SK-N-MC (cell line): Measurements from ENCODE around the gene TNFSF8.

Experiments used
- EZH2 ChIP-seq: fragments of 200-600 bp; sonication (generic); IDR thresholded peaks from one replicate; pipeline ENCODE4 v1.6.1; 2017; ENCODE audit warnings: antibody characterized with exemption
- FOXP2 ChIP-seq: optimal IDR thresholded peaks from 2 replicates; pipeline ENCODE3; 2011; ENCODE audit warnings: mild to moderate bottlenecking, moderate library complexity; ENCODE audit not compliant: insufficient read depth; ENCODE audit errors: extremely low read length, control extremely low read depth
- POLR2AphosphoS5 ChIP-seq: IDR thresholded peaks from 2 replicates; pipeline ENCODE4 v1.6.1; 2012; ENCODE audit warnings: mild to moderate bottlenecking, low read depth, low read length, borderline replicate concordance

DNA sequence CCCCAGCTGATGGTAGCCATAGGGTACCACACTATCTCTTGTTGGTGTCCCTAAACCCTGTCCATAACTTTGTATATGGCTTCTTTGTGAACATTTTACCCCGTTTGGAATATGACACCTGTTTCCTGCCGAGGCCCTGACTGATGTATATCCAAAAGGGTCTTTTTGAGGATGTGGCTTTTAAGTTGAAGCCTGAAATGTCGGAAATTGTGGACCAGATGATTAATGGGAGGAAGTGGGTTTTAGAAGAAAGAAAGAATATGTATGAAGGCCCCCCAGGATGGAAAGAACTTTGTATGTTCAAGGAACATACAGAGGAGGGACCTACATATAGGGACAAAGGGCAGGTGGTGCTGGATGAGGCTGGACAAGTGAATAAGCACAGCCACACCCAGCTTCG lies 16.7 kb upstream of the TNFSF8 start:
- TF ChIP-seq EZH2: no peak
- TF ChIP-seq POLR2AphosphoS5: no peak
- TF ChIP-seq FOXP2: no peak
